SK-N-MC (cell line): Measurements from ENCODE around the gene KRTAP10-5.
"Not testable (repeated sequence)": the region's sequence is repeated elsewhere in the genome, so short reads cannot be mapped to it uniquely, and the experiment has no call there.

Source experiments
- DNase-seq: peaks from one replicate; pipeline ENCODE4 v3.0.0-alpha.2; 2011; ENCODE audit warnings: low read depth, low spot score
- H3K27ac ChIP-seq: fragments of 200-600 bp; sonication (generic); 2 replicates; pipeline ENCODE4 v1.5.1; 2016; ENCODE audit warnings: mixed run types
- H3K36me3 ChIP-seq: fragments of 200-600 bp; sonication (generic); 2 replicates; pipeline ENCODE4 v1.6.1; 2017; ENCODE audit warnings: antibody characterized with exemption, low read length, mixed read lengths; ENCODE audit not compliant: insufficient read depth
- H3K4me3 ChIP-seq: fragments of 200-600 bp; sonication (generic); 2 replicates; pipeline ENCODE4 v1.5.1; 2016
- H3K9ac ChIP-seq: fragments of 200-600 bp; sonication (generic); 2 replicates; pipeline ENCODE4 v1.8.0; 2017; ENCODE audit warnings: mixed run types, mixed read lengths; ENCODE audit not compliant: insufficient read length
- H3K9me3 ChIP-seq: fragments of 200-600 bp; sonication (generic); 2 replicates; pipeline ENCODE4 v1.6.1; 2017; ENCODE audit warnings: low read depth, mild to moderate bottlenecking, antibody characterized with exemption, low read length, moderate library complexity, mixed read lengths
- EZH2 ChIP-seq: fragments of 200-600 bp; sonication (generic); IDR thresholded peaks from one replicate; pipeline ENCODE4 v1.6.1; 2017; ENCODE audit warnings: antibody characterized with exemption
- FOXP2 ChIP-seq: optimal IDR thresholded peaks from 2 replicates; pipeline ENCODE3; 2011; ENCODE audit warnings: mild to moderate bottlenecking, moderate library complexity; ENCODE audit not compliant: insufficient read depth; ENCODE audit errors: extremely low read length, control extremely low read depth
- POLR2AphosphoS5 ChIP-seq: IDR thresholded peaks from 2 replicates; pipeline ENCODE4 v1.6.1; 2012; ENCODE audit warnings: mild to moderate bottlenecking, low read depth, low read length, borderline replicate concordance

Gene KRTAP10-5

DNA sequence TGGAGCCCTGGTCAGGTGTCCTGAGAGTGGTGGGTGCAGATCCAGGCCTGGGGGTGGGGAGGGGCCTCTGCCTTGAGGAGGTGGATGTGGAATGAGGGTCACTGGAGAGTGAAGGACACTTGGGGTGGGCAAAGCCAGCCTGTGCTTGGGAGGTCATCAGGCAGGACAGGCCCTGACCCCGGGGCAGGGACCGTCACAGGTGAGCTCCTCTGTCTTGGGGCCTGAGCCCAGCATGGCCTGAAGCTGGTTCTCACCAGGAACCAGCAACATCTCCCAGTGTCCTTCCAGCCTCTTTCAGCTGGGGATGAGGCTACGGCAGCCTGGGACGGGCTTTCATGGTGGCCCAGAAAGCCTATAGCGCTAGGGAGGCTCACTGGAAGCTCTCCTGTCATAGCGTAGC lies 28.3 kb downstream of the KRTAP10-5 start:
- no peaks in the 10 kb centered on the region for H3K36me3 ChIP-seq
- no peak overlapping the region for H3K4me3 ChIP-seq
- no peak overlapping the region for H3K27ac ChIP-seq
- DNase-seq = no peak
- no peak overlapping the region for H3K9ac ChIP-seq
- H3K9me3 ChIP-seq = no peaks in the 10 kb centered on the region
- TF ChIP-seq POLR2AphosphoS5 (no peak), EZH2 (no peak), FOXP2 (no peak)

DNA sequence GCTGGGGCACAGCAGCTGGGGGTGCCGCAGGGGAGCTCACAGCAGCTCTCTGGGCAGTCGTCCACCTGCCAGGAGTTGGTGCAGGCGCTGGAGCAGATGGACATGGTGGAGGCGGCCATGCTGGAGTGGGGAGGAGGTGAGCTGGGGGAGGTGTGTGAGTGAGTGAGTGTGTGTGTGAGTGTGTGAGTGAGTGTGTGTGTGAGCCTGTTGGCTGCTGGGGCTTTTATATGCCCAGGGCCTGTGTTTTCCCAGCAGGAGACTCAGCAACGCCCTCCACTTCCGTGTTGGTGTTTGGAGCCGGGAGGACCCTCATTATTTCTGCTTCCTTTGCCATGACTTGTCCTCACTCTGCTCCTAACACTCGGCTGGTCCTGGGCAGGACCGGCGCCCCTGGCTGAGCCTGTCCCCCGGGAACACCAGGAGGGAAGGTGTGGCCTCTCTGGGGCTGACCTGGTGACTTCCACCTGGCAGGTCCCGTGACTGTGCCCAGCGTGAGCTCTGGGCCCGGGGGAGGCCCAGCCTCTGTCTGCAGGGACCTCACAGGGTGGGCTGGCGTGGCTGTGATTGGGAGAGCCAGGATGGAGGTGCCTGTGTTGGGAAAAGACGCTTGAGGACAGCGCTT lies 29.0 kb downstream of the KRTAP10-5 start, which contains the start of gene KRTAP10-2:
KRTAP10-2 (minus strand) TSS at position 166 of the 622 bp plus-strand sequence; CDS start at position 119, 47 bp downstream.
- DNase-seq = no peak
- H3K9me3 ChIP-seq = peaks cover 3% of the 10 kb centered on the region; the same call in 1 of the 2 replicates
- no peak within 1 kb of the TSS for H3K4me3 ChIP-seq
- TF ChIP-seq POLR2AphosphoS5 (no peak), EZH2 (no peak), FOXP2 (no peak)
- no peaks in the 10 kb centered on the region for H3K36me3 ChIP-seq
- H3K27ac ChIP-seq = no peak within 1 kb of the TSS
- no peak within 1 kb of the TSS for H3K9ac ChIP-seq

DNA sequence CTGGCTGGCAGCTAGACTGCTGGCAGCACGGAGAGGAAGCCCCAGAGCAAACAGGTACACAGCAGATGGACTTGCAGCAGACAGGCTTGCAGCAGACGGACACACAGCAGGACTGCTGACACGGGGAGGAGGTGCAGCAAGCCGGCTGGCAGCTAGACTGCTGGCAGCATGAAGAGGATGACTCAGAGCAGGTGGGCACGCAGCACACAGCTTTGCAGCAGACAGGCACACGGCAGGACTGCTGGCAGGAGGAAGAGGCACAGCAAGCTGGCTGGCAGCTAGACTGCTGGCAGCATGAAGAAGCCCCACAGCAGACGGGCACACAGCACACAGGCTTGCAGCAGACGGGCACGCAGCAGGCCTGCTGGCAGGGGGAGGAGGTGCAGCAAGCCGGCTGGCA lies 29.6 kb downstream of the KRTAP10-5 start:
- no peak overlapping the region for H3K27ac ChIP-seq
- no peak overlapping the region for H3K4me3 ChIP-seq
- DNase-seq = no peak
- no peaks in the 10 kb centered on the region for H3K36me3 ChIP-seq
- TF ChIP-seq EZH2 (no peak), FOXP2 (no peak), POLR2AphosphoS5 (no peak)
- peaks cover 3% of the 10 kb centered on the region; the same call in 1 of the 2 replicates for H3K9me3 ChIP-seq
- no peak overlapping the region for H3K9ac ChIP-seq

DNA sequence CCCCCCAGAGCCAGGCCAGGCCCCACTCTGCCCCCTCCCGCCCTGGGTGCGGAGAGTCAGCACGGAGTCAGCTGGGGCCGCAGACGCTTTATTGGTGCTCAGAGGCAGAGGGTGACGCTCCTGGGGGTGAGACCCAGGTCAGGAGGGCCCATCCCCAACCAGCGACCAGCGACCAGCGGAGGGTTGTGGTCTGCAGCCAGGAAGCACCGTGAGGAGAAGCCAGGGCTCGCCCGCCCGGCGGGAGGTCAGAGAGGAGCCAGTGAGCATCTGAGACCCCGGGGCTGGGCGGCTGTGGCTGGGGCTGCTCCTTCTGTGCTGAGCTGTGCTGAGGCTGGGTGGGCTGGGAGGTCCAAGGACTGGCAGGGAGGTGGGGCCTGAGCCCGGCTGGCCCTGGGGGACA lies 30.1 kb downstream of the KRTAP10-5 start:
- not testable (repeated sequence) for H3K4me3 ChIP-seq, DNase-seq, H3K9me3 ChIP-seq, H3K27ac ChIP-seq, H3K36me3 ChIP-seq, H3K9ac ChIP-seq

DNA sequence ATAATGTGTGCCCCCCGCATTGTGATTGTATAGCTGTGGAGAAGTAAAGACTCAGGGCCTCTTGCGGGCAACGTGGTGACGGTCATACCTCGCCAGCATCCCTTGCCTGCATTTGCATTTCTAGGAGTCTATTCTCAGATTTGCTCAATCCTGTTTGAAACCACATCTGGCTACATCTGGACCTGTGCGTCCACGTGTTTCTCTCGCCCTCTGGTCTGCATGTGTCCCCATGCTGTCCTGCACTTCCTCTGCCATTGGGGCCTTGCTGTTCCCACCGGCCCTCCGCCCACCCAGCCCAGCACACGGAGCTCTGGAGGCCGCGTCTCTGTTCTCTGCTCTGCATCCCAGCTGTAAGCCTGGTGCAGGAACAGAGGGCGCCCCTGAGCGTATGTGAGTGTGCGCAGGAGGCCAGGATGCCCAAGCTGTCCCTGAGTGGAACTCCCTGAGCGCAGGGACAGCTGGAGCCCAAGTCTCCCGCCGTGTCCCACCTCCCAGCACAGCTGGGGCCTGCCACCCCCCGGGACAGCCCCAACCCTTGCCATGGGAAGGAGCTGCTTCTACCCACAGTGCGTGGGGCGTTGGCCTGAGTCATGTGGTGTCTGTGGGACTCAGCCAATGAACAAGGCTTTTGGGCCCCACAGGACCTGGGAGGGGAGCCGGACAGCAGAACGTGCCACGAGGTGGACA lies 30.7 kb downstream of the KRTAP10-5 start:
- no peak for DNase-seq
- TF ChIP-seq FOXP2 = no peak
- TF ChIP-seq EZH2 = no peak
- TF ChIP-seq POLR2AphosphoS5 = no peak
- no peak overlapping the region for H3K4me3 ChIP-seq
- no peaks in the 10 kb centered on the region for H3K36me3 ChIP-seq
- no peak overlapping the region for H3K27ac ChIP-seq
- no peak overlapping the region for H3K9ac ChIP-seq
- H3K9me3 ChIP-seq = peaks cover 3% of the 10 kb centered on the region; the same call in 1 of the 2 replicates

DNA sequence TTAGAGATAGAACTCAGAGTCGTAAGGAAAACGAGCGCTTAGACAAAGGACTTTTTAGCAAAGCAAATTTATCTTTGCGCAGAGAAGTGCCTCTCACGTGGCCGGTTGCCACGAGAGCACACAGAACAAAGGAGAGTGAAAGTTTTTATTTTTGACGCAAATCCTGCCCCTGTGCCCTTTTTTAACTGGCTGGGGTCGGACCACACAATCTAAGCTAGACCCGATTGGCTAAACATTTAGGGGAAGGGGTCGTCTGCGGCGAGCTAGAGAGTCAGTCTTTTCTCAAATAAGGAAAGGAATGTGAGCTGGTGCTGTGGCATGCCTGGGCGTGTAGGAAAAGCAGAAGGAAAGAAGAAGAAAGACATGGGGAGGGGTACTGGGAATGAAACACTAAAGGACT lies 31.5 kb downstream of the KRTAP10-5 start:
- Histone ChIP-seq H3K36me3 (0 out of 2 replicates have a peak, but pooled peaks cover 3% of the 10 kb centered on the region), H3K4me3 (no peak overlapping the region), H3K9ac (no peak overlapping the region), H3K9me3 (peaks cover 3% of the 10 kb centered on the region; the same call in 1 of the 2 replicates), H3K27ac (no peak overlapping the region)
- no peak for DNase-seq
- no peak for TF ChIP-seq EZH2
- TF ChIP-seq POLR2AphosphoS5 = no peak
- no peak for TF ChIP-seq FOXP2

DNA sequence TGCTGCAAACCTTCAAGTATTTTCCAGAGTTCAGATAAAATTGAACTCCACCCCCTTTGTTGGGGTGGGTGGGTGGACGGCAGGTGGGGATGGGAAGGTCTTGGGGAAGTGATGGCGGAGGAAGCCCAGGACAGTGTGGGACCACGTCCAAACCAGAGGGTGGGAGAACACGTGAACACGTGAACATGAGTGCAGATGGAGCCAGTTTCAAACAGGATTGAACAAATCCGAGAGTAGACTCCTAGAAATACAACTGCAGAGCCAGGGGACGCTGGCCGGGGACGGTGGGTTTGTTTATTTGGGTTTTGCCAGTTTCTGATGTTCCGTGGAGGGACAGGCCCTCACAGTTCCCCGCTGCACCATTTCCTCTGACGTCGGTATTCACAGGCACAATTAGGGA lies 32.0 kb downstream of the KRTAP10-5 start:
- H3K9ac ChIP-seq = no peak overlapping the region
- 0 out of 2 replicates have a peak, but pooled peaks cover 4% of the 10 kb centered on the region for H3K36me3 ChIP-seq
- DNase-seq = no peak
- no peak overlapping the region for H3K27ac ChIP-seq
- peaks cover 3% of the 10 kb centered on the region; the same call in 1 of the 2 replicates for H3K9me3 ChIP-seq
- no peak for TF ChIP-seq FOXP2
- no peak for TF ChIP-seq POLR2AphosphoS5
- TF ChIP-seq EZH2 = no peak
- no peak overlapping the region for H3K4me3 ChIP-seq

DNA sequence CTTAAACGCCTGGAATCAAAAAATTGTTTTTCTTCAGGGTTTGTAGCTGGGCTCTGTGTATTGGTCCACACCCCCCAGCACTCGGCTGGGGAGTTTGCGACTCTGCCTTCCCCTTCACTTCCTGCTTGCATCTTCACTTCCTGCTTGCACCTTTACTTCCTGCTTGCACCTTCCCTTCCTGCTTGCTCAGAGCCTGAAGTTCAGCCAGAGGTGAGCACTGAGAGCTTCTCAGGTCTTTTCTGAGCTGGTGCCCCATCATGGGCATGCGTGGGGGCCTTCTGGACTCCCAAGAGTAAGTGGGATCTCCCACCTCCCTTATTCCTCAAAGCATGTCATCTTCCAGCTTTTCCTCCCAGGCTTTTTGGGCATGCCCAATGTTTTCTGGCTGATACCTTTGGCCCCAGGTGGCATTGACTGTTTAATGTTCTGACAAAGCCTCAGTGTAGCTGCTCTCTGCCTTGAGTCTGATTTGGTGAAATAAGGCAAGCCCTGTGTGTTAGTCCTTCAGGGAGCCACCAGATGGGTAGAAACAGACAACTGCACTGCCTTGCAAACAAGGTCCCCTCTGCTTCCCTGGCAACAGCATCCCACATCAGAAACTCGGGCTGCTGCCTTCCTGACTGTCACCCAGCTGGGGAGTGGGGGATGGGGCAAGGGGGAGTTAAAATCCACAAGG lies 32.6 kb downstream of the KRTAP10-5 start:
- Histone ChIP-seq H3K9ac (no peak overlapping the region), H3K9me3 (peaks cover 3% of the 10 kb centered on the region; the same call in 1 of the 2 replicates), H3K27ac (no peak overlapping the region), H3K4me3 (no peak overlapping the region), H3K36me3 (0 out of 2 replicates have a peak, but pooled peaks cover 4% of the 10 kb centered on the region)
- no peak for TF ChIP-seq FOXP2
- TF ChIP-seq POLR2AphosphoS5 = no peak
- TF ChIP-seq EZH2 = no peak
- no peak for DNase-seq
